HG03175 (cell line): Measurements from ENCODE around the gene DUSP3.

Experiments
- ATAC-seq: cut with Tn5 transposase; IDR thresholded peaks from one replicate; pipeline ENCODE4 v1.9.1; 2021; ENCODE audit warnings: mild to moderate bottlenecking, moderate library complexity; ENCODE audit not compliant: unreplicated experiment

The DUSP3 gene

DNA sequence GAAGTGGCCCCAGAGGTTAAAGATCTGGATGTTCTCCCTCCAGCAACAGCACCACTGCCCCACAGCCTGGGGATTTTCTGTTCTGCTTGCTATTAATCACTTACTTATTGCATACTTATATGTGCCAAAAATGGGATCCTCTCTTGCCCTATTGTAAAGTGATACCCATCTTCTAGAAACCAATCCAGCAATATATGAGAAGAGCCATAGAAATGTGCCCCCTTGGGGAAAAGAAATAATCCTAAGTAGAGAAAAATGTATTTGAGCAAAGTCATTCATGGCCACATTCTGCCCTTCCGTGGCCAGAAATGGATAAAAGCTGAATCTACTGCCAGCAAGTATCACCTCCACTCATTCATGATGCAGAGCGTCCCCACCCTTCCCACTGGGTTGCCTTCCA lies 41.1 kb downstream of the DUSP3 start:
- no peak for ATAC-seq

- no peak for ATAC-seq
These were observed 42.4 kb downstream of the DUSP3 start for GRCh38 chr17:43736389-43736788.

DNA sequence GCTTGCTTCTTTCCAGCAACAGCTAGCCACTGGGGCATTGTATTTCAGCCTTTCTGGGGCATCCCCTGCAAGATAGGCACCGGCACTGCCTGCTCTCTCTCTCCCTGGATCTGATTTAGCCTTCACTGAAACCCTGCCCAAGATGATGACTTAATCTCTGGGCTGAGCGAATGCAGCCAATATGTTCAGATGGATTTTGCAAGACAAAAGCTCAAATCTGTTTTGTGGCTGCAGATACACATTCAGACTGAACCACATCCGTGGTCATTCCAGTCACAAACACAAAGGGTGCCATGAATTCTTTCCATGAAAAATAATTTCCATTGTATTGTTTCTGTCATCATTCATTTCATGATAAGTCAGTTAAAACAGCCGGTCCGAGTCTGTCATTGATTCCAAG lies 44.4 kb downstream of the DUSP3 start:
- ATAC-seq, result no peak

GRCh38 chr17:43733956-43734355 lies 44.8 kb downstream of the DUSP3 start:
- no peak for ATAC-seq

DNA sequence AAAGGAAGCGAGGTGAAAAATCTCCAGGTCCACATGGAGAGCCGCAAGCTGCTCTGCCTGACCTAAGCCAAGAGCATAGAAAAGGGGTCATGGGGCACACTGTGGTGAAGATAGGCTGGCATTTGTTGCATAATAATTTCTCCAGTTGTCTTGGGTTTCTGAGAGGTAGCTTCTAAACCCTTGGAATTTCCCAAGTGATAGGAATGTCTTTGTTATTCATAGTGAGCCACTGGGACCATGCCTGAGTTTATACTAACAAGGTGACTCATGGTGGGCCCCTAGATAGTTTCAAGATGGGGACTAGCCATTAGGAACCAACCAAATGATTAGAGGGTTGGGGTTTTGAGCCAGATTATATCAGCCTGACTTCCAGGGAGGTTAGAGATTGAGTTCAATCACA lies 45.8 kb downstream of the DUSP3 start:
- no peak for ATAC-seq

DNA sequence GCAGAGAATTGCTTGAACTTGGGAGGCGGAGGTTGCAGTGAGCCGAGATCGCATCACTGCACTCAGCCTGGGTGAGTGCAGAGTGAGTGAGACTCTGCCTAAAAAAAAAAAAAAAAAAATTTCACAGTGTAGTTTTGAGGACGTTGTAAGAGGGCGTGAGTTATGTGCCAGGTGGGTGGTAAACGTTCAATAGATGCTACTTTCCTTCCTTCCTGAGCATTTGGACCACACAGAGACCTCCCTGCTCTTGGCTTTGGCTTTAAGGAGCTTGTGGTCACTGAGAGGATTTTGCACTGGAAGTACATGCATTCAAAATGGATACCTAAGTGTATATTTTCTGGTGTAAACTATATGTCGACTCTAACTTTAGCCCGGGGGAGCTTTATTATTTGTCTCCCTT lies 50.7 kb downstream of the DUSP3 start:
- no peak for ATAC-seq

DNA sequence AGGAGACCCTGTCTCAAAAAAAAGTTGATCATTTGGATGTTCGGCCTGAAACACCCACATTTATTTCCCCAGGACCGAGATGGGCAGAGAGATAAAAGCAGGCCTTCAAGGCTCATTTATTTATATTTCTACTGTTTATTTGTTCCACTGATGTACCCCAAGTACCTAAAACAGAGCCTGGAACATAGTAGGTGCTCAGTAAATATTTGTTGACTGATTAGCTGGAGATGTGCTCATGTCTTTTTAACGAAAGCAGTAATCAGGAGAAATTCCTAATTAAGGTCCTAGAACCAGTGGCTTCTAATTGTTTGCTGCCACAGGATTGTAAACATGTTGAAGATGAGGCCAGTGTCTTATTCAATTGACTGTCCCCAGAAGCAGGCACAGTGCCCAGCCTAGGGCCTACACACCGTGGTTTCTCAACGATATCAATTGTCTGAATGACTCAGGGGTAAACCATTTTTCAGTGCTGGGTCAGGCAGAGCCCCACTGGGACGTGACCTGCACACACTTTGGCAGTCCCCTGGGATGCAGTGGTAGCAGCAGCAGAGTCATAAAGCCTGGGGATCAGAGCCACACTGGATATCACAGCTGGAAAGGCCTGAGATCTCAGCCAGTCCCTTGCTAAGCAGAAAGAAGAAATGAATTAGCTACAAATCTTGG lies 54.9 kb downstream of the DUSP3 start:
- ATAC-seq, result no peak

GRCh38 chr17:43722870-43723665 lies 55.7 kb downstream of the DUSP3 start:
- ATAC-seq, result no peak

- ATAC-seq, result no peak
These were observed 56.5 kb downstream of the DUSP3 start for GRCh38 chr17:43722269-43722619.

DNA sequence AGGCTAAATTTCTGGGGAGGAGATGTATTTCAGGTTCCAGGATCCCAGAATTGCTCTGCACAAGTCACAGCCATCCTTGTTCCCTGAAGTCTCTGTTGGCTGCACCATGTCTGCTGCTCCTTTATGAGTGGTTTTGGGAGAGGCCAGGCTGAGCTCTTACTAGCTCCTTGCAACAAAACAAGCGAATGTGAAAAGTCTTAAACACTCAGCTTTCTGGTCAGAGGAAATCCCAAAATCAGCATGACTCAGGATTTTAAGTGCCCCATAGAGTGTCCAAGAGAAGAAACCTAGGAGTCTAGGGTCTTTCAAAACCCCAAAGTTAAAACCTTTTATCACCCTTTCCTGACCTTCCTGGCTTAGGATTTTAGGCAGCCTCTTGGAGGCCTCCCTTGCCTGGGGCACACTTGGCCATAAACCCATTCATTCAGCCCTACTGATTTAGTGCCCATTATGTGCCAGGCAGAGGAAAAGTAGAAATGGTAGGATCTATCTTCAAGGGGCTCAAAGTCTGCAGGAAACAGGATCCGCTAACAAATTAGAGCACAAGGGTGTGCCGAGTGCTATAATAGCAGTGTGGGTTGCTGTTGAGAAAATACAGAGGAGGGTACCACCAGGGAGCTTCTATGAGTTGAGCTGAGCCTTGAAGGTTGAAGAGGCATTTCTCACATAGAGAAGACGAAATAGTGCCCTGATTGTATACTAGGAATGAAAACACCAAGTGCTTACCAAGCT lies 57.1 kb downstream of the DUSP3 start:
- no peak for ATAC-seq

DNA sequence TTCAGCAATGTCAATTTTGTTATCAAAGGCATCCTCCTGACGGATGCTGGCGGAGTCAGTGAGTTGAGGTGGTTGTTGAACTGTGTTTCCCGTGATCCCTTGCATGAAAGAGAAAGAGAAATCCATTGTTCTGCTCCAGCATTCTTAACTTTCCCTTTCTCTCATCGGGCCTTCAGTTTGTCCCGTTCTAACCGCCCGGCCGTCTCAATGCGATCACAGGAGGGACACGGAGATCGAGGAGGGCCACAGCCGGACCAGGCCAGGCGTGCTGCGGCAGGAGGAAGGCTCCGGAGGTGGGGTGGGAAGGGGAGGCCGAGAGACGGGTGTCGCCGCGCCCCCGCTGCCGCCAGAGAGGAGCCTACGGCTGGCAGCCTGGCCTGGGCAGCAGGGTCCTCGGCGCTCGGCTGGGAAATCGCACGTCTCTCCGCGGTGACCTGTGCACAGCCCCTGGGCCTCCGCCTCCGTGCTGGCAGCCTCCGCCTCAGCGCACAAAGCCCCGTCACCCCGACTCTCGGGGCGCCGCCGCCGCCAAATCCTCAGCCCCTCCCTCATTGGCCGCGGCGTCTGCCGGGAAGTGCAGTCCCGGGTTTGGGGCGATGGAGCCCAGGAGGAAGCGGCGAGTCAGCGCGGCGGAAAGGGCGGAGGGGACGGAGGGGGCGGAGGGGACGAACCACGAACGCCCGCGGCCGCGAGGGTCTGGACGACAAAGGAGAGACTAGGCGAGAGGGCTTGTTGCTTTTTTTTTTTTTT lies 58.3 kb downstream of the DUSP3 start:
- peak; percentile 79 for ATAC-seq

DNA sequence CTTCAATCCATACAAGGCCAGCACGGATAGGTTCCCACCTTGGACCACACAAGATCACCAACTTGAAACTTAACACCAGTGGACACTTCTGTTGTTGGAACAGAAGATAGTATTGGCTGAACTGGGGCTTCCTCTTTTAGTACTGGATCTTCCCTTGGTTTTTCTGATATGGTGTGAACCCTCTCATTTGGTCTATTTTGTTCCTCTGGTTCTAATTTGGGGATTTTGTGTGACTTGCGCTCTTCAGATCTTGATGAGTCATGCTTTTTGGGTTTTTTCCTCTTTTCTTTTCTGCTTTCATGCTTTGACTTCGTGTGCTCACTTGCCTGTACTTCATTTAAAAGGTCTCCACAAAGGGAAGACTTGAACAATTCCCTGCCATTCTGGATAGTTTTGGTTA lies 59.2 kb downstream of the DUSP3 start:
- ATAC-seq, result no peak

- no peak for ATAC-seq
These were observed 60.2 kb downstream of the DUSP3 start for GRCh38 chr17:43718544-43718943.

DNA sequence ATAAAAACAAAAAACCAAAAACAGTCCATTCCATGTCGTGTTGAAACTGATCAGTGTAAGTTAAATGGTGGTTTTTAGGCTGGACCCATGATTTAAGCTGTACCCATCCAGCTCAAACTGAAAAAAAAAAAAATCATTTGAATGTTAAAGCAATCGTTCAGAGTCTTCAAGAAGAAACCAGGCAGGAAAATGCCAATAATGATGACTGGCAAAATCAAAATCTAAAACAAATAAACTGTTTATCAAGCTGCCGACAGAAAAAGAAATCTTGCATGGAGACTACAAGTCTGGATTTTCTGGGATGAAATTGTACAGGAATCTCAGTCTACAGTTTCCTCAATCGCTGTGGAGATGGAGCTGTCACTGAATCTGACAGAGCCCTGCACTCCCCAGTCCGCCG lies 60.9 kb downstream of the DUSP3 start:
- no peak for ATAC-seq
